ENCODE data around the gene NT5DC2.
A peak's percentile ranks its signal among the peaks of the same experiment; 100 is the strongest.

The NT5DC2 gene

DNA sequence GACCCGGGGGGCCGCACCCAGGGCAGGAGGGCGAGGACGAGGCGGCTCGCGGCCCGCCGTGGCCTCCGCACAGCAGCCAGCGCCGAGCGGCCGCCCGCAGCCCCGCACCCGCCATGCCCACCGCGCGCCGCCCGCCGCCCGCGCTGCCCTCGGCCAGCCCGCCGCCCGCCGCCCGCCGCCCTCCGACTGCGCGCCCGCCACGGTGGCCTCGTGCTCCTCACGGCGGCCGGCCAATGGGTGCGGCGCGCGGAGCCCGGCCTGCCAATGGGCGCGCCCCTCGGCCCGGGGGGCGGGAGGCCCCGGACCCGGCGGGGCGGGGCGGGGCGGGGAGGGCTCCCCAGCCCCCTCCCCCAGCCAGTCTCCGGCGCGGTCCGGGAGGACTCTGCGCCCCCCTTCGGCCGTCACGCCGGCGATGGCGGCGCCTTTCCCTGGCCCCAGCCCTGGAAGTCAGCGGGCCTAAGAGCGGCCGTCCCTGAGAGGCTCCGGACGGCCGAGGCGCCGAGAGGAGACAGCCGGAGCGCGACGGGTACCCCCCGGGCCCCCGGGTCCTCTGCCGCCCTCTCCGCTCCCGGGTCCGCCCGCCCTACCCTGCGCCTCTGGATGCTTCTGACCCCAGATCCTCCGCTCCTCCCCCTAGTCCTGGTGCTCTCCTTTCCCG is at the start of gene NT5DC2:
TSS of gene NT5DC2 (minus strand) at position 235 of the 658 bp plus-strand sequence. CDS start at position 115, 120 bp downstream.
- peak; percentile 73 for DNase-seq

DNA sequence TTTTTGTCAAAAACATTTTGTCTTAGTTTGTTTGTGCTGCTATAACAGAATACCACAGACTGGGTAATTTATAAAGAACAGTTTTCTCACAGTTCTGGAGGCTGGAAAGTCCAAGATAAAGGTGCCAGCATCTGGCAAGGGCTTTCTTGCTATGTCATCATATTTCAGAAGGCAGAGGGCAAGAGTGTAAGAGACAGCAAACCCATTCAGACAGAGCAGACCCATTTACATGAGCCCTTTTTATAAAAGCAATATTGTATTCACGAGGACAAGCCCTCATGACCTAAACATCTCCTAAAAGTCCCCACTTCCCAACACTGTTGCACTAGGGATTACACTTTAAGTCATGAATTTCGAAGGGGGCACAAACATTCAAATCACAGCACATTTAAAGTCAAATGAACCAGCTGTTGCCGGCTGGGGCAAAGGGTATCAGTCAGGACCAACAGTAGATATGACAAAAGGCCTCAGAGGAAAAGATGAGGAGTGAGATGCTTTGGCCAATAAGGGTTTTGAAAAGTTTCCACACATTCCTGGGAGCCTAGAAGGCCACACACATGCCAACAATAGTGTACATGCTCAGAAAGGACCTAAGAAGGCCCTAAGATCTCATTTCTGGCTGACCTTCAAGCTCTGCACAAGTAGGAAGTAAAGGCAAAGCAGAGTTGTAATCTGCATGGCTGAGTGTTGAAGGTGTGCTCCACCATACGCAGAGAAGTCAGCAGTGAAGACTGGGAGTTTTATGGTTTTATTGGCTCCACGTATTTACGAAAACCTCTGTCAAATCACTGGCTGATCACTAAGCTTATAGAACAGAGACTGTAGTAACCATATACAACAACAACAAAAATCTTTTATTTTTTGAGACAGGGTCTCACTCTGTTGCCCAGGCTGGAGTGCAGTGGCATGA is 40.7 kb upstream of the NT5DC2 start:
- DNase-seq = no peak

DNA sequence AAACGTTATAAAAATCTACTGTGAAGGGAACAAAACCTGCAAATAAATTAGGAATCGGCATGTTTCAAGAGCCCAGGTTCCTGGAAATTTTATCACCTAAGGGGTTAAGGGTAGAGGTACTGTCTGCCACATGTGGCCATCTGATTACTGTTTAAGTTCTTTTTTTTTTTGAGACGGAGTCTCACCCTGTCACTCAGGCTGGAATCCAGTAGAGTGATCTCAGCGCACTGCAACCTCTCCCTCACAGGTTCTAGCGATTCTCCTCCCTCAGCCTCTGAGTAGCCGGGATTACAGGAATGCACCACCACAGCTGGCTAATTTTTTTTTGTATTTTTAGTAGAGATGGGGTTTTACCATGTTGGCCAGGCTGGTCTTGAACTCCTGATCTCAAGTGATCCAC is 38.6 kb upstream of the NT5DC2 start:
- no peak for DNase-seq

DNA sequence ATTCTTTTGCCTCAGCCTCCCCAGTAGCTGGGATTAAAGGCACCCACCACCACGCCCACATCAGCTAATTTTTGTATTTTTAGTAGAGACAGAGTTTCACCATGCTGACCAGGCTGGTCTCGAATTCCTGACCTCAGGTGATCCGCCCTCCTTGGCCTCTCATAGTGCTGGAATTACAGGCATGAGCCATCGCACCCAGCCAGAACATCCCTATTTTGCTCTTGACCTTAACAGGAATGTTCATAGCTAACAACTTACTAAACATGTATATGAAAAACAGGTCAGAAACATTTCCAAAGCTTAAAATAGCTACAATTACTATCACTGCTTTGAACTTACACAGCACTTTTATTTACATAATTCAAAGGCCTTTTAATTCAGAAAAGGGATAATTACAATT is 36.4 kb upstream of the NT5DC2 start:
- no peak for DNase-seq

DNA sequence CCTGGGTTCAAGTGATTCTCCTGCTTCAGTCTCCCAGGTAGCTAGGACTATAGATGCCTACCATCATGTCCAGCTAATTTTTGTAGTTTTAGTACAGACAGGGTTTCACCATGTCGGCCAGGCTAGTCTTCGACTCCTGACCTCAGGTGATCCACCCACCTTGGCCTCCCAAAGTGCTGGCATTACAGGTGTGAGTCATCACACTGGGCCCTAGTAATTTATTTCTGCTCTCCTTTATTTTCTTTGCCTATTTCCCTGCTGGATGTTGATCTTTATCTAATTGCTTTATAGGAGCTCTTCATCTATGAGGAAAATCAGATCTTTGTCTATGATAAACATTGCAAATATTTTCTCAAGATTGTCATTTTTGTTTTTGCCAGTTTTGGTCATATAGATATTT is 34.4 kb upstream of the NT5DC2 start:
- DNase-seq = no peak

DNA sequence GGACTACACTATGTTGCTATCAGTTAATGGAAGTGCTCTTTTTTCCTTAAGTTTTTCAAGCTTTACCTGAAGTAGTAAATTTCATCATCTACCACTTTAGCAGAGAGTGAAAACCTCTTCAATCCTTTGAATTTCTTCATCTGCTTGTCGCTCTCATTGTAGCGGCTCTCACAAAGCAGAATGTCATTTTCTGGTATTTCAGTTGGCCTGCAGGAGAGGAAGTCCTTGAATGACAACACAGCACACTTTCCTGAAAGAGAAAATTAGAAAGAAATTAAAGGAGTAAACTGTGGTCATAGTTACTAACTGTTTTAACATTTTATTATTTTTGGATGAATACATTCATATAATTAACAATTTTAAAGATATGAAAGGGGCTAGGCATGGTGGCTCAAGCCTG is 30.3 kb upstream of the NT5DC2 start:
- DNase-seq = no peak

DNA sequence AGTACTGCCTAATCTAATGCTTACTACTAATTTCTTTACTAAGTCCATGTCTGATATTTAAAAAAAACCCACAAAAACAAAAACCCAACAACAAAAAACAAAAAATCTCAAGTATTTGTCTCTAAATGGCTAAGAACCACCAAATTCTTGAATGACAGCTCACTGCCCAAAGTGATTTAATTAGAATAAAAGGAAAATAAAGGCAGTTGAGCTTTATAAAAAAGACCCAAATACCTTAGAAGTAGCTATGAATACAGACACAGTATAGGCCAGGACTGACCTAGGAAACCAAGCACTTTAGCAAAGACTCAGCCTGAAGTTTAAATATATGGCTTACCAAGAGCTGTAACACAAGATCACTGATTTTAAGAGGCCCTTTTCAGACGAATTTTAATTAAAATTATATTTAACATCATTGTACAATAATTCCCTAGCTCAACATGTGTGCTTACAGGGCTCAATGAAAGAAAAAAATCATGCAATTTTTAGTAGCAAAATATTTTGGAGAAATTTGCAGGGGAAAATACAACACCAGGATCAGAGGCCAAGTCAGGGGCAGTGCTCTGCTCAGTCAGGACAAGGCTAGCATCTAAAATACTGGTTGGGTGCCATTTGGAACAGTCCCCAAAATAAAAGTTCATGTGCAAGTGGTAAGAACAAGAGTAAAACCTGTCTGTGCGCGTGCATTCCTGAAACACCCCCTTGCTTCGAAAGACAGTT is 27.5 kb upstream of the NT5DC2 start:
- DNase-seq = no peak

DNA sequence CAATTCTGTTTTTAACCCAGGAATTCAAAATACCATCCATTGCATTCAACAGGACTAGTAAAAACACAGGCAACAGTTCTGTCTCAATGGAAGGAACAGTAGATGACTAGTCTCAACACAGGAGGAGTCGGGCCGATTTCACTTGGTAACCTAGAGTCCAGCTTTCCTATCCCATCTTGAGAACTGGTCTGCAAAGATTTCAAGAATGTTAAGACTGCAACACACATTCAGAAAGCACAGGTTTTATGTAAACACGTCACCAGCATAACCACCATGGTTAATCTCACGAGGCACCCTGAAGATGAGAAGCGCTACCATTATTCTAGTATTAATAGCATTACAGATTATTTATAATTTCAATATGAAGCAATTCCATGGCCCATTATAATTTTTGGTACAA is 24.8 kb upstream of the NT5DC2 start:
- DNase-seq = no peak

DNA sequence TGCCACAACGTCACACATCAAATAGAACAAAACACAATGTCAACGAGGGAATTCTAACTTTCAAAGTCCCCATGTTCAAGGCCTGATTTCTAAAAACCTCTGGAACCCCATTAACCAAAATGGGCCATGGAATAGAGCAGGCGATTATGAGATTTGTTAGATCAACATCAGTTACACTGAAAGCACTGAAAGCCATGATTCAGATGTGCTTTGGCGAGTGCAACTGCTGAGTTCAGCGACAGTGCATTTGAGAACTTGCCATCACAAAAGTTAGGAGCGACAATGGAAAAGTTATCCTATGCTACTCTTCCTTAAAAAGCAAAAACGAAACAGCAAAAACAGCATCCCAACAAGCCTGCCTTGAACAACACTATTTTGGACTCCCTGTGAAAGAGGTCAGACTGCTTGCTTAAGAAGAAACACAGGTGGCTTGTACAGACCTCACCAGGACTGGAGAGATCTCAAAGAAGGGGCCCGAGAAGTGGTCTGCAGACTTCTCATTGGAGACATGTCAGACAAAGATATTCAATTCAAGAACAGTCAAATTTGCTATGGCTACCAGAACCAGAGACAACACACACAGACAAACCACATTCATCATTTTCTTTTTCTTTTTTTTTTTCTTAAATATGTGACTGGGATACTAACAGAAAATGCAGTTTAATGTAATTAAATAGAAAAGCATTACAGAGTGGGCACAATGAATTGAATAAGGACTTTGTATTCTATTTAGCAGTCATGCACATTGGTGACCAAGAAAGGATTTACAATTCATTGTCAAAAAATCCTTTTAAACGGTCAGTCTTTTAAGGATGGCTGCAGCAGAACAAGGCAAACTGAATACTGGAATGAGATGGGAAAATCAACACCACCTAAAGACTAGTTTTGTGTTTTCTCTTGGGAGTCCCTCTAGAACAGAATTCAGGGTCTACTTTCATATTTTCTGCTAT is 23.6 kb upstream of the NT5DC2 start:
- DNase-seq = no peak

DNA sequence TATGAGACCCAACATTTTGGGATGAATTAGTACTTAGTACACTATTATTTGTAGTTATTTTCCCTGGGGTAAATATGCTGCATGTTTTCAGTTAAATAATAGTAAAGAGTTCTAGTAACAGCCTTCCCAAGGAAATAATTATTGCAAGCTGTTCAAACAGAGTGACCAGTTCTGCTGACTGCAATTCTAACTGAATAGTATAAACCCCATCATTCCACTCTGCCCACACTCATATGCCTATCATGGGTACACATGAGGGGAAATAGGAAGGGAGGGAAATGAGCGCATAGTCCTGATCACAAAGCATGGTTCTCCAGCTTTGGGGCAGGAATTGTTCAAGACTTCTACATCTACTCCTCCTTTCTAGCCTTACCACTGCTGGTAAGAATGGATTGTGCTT is 21.4 kb upstream of the NT5DC2 start:
- DNase-seq = no peak

DNA sequence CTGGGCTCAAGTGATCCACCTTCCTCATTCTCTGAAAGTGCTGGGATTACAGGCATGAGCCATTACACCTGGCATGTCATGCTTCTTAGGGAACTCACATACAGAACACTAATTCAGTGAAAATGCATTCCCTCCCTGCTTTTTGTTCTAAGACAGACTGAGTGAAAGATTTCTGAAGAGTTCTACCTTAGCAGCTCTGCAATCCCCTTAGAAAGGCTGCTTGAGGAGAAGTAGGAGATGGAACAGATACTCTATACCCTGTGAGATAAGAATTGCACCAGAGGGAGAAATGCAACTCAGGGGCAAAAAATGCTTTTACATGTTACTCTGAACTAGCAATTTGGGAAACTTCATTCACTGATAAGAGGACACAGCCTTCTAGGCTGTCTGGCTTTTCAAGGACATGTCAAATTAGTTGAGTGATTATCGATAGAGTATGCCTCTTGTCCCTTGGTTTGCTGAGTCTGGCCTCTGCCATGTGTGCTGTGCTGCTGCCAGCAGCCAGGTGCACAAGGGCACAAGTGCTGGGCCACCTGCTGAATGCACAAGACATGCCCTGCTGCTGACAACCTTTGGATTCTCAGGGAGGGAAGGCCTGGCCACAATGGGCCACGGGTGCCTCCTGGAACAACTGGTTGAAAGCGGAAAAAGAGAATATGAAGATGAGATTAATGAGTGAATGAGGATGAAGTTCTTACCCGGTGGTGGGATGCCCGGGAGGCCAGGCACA is 20.5 kb upstream of the NT5DC2 start:
- no peak for DNase-seq

DNA sequence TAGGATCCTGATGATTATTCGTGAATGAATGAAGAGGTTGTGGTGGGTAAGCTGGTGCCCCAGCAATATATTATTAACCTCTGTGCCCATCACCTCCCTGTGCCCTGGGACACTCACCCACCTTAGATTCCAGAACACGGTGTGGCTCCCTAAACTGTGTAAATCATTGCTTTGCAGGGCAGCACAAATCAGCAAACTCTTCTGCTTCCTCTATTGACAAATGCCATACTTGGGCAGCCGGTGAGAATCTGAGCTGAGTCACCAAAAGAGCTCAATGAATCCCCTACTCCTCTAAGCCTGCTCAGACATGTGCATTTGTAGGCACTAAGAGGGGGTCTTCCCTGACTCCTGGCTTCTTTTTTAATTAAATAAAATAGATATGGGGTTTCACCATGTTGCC is 18.4 kb upstream of the NT5DC2 start:
- DNase-seq = no peak

DNA sequence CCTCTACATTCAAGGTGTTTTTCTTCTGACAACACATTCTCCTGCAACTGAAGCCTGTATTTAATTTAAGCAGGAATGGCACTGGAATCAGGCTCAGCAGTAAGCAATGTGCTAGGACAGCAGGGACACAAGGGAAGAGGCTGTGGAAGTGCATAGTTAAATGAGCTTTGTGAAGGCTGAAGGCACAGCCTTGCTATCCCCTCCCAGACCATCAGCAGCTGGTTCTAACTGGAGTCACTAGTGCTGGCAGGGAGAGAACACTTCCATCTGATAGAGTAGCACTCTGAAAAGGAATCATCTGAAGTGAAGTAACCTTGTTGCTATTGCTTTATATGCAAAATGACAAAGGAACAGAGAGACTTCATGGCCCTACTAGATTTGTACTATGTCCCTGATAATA is 17.5 kb upstream of the NT5DC2 start:
- DNase-seq = no peak

DNA sequence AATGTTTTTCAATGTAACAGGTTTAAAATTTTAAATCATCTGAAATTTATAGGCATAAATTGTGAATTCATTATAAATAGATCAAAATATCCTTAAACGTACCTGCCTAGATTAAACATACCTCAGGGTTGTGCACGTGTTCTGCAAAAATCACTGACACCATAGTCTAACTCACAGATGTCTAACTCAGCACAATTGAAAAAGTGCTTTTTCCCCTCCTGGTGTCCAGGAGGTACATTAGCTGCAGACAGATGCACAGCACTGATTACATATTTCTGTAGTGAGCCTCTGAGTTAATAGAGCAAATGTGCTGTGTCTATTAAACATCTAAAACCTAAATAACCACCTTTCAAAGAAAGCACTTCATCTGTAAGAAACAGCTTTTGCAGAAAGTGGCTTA is 13.5 kb upstream of the NT5DC2 start:
- no peak for DNase-seq

DNA sequence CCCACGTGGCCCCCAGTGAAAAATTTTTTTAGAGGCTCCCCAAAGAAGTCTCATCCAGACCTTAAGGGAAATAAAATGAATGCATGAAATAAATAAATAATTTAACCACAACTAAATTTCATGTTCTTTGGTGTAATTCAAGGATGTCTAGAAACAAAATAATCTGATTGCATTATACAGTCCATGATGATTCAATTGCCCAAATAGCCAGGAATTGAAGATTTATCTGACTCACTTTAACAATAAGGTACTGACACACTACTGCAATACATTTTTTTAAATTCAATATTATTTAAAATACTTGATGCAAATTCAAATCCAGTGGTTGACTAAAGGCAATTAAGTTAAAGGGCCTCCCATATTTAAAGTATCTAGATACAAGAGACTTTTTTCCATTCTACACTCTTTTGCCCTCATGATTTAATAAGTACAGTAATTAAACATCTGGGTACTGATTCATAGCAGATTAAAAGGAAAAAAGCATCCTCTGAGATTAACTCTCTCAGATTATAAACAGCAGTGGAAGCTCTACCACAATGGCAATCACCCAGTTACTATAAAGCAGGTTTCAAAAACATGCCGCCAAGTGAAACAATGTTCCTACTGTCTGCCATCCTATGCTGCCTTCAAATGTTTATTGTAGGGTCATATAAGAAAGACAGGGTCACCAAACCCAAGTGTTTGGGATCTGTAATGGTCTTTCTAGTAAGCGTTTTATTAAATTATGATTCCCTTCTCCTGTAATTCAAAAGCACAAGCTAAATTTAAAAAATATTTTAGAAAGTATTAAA is 12.6 kb upstream of the NT5DC2 start:
- DNase-seq = no peak

DNA sequence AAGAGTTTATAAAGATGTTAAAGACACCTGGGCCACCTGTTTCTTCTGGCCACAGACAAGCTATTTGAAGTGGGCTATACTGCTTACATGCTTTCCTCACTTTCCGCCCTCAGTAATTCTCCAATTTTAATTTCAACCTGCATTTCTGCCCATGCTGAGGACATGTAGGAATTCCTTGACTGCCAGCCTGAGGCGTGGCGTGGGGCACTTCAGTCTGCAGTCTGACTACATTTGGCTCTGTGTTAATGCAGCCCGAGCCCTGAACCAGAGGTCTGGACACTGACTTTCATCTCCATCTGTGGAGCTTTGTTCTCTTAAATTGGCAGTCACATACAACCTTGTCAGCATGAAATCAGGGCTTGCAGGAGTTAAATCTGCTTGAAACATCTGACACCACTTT is 11.3 kb upstream of the NT5DC2 start:
- DNase-seq = no peak

DNA sequence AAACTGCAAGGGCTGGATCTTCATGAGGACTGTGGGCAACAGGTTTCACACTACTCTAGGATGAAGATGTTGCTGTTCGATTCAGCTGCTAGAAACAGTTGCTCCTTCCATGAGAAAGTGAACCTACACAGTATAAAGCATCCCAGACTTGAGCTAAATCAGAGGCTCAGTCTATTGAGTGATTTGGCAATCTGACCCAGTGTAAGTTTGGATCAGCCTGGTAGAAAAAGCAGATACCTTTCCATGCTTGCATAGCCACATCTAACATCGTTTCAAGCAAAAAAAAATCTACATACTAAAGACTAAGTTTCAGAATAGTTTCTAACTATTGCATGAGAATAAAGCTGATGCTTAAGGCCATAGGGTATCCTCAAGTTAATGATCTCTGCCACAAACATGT is 7.4 kb upstream of the NT5DC2 start:
- DNase-seq = no peak

DNA sequence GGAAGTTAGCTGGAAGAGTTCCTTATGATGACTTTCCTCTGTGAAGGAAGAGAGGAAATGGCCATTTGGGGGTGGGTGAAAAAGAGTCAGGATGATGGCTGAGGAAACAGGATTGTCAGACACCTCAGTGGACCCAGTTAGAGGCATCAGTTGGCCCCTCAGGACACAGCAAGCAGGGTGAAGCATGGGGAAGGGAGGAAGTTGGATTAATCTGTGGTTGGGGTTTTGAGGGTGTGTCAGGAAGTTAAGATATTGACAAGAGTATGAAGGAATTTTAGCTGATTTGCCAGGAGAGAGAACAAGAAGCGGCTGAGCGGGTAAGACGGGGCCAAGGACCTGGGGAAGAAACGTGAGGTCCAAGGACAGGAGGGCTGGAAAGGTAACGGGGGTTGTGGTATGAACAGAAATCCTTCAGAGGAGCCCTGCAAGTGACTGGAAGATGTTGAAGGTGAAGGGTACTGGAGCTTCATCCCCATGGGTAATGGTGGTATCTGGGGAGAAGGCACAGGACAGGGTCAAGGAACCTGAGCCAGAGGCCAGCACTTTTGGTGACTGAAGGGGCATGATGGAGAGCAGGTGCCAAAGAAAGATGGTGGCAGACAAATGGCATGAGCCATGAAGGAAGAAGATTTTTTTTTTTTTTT is 5.5 kb upstream of the NT5DC2 start:
- DNase-seq = no peak

DNA sequence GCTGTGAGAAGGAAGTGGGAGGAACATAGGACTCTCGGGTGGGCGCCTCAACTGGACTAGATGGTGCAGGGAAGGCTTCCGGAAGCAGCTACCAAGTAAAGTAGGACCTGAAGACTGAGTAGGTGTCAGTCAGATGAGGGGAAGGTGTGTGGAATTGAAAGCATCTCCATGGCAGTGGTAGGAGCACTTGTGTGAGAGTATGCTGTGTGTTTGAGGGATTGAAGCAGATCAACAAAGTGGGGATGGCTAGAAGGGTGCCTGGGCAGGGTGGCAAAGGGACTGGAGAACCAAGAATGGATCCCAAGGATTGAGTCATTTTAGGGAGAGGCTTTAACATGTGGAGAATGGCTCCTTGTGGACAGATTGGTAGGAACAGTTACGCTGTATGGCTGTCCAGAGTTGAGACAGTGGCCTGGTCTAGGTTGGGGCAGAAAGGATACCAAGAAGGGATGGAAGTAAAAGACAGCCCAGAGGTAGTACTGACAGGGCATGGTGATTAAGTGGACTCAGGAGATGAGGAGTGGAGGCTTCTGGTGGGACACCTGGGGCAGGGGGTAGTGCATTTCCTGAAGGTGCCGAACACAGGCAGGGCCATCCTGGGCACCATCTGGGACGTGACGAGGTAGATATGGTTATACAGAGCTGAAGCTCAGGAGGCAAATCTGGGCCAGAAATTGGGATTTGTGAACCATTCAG is 4.2 kb upstream of the NT5DC2 start:
- no peak for DNase-seq

DNA sequence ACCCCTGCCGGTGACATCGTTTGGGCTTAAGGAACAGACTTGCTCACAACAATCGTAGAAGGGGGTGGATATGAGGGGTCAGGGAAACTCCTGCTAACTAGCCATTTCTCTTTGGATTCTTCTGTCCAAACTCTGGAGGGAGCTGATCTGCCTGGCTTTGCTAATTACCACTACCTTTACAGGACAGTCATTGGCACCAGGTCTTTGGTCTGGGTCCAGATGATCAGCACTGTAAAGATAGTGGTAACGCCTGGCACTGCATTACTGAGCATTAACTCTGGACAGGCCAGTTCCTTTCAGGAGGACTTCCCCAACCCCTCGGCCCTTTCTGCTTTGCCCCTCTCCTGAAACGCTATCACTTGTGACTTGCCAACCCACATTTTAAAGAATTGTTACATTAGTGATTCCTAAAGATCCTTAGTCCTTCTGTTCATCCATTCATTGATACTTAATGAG is 3.5 kb upstream of the NT5DC2 start:
- DNase-seq = no peak
